GM20431 (cell line): ENCODE data around the gene EXOC3.
"Not testable (repeated sequence)": the region's sequence is repeated elsewhere in the genome, so short reads cannot be mapped to it uniquely, and the experiment has no call there.

Source experiments
- in situ Hi-C: fragments of 300-500 bp; cut with MseI, MboI; formaldehyde crosslinking; loops from one replicate; pipeline ENCODE4 v1.15.0; 2020; ENCODE audit warnings: low sequenced_read_pairs; ENCODE audit not compliant: unreplicated experiment

The EXOC3 gene

GRCh38 chr5:469752-470483 lies 26.9 kb downstream of the EXOC3 start:
- in situ Hi-C loops: no loop called here

DNA sequence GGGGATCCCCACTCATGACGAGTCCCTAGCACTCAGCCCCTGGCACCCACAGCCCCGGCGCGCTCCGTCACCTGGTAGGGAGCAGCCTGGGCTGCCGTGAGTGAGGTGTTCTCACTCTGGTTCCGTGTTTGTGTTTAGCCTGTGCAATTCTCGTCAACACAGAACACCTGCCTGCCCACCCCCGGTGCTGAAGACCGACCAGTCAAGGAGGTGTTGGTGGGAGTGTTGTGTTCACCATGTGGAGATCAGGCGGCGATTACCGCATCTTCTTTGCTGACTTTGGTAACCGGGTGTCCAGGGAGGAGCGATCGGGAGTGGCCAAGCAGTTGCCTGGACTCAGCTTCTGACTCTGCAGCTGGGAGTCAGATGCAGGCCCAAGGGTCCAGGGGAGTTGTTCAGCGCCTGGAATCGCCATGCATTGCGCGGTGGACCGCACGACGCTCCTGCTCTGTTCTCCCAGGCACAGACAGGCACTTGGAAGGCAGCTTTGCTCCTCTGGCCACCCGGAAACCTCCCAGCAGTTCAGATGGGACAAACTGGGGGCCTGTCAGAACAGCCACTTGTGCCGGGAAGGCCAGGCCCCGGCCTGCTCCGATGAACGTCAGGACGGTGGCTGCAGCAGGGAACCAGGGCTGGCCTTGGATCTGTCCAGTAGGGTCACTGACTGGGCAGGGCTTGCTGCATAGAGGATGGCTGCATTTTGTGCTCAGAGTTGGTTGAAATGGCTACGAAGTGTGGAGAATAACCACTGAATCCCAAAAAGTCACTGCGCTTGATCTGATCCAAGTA lies 28.2 kb downstream of the EXOC3 start:
- in situ Hi-C loops: no loop called here

DNA sequence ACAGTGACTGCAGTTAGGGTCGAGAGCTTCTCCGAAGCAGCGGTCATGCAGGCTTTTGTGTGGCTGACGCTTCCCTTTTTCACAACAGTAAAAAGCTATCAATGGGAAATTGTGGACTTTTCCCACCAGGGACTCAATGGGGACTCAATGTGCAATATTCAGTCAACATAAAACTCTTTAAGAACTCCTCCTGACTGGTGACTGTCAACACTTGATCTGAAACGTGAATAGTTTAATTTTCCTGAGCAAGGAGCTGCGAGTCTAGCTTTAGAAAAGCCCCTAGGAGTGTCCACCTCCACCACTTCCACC lies 28.7 kb downstream of the EXOC3 start:
- in situ Hi-C loops: no loop called here

DNA sequence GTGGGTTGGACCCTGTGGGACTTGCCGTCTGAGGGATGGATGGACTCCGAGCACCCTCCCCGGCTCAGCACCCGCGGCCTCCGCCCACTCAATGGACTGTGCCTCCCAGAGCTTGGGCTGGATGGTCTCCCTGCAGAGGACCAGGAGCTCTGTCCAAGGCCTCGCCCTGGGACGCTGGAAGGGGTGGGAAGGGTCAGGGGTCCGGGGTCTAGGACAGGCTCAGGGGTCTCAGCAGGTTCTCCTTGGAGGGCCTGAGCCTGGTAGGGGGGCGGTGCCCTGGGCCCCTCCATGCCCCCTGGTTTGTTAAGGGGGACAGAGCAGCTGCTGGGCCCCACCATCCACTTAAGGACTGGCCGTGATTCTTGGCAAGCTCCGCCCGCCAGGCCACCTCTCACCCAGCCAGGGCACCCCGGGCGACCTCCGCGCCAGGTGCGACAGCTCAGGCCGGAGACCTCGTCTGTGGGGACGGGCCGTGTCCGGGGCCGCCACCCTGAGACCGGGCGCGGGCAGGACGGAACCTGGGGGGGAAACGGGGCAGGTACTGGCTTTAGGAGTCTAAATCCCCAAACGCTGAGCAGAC lies 29.2 kb downstream of the EXOC3 start:
- in situ Hi-C loops: no loop called here

DNA sequence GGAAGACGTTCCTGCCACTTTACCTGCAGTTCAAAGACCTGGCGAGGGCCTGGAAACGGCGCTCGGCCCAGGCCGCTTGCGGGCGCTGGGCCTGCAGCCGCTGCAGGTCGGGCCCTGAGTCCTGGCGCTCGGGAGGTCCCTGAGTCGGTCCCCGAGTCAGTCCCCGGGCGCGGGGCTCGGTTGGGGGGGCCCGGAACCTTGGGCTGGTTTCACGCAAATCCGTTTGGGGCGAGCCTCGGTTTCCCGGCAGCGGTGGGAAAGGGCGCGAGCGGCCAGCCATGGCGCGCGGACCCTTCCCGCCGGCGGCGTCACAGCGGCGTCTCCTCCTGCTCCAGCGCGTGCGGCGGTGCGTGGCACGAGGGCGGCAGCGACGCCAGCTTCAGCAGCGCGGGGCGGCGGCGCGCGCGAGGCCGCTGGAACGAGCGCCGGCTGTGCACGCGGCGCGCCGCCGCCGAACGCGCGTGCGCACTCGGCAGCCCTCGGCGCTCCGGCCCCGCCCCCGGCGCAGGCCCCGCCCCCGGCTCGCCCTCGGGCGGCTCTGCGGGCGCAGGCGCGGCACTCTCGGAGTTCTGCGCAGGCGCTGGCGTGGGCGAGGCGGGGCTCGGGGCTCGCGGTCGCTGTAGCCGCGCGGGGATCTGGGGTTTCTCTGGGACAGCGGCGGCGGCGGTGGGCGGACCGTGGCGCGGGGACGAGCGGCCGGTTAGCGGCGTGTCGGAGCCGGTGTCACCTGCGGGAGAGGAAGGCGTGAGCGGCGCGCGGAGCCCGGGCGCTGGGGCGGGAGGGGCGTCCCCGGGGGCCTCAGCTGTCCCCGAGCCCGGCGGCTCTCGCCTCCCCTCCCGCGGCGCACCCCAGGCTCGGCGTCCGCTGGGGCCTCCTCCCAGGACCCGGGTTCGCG lies 29.9 kb downstream of the EXOC3 start:
- in situ Hi-C loops: no loop called here

DNA sequence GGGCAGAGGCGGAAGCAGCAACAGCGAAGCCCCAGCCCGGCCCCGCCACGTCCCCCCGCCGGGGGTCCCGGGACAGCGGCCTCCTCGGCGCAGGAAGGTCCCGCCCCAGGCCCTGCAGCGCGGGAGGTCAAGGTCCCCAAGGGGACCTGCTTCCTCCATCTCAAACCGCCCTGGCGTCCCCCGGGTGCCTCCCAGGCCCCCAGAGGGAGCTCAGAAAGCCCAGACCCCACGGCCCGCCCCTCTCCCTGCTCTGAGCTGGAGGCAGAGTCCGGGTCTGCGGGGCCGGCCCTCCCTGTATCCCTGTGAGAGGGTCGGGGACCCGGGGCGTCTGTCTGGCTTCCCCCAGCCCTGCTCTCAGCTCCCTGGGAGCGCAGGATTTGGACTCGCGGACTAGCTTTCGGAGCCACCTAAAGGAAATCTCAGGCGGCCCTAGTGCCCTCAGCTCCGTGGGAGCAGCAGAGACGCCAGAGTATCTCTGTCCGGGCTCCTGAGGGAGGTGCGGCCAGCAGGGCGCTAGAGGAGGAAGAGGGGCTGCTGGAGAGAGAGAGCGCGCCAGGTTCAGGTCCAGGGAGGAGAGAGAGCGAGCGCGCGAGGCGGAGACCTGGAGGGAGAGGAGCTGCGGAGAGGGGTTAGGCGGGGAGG lies 30.7 kb downstream of the EXOC3 start:
- in situ Hi-C loops: no loop called here

DNA sequence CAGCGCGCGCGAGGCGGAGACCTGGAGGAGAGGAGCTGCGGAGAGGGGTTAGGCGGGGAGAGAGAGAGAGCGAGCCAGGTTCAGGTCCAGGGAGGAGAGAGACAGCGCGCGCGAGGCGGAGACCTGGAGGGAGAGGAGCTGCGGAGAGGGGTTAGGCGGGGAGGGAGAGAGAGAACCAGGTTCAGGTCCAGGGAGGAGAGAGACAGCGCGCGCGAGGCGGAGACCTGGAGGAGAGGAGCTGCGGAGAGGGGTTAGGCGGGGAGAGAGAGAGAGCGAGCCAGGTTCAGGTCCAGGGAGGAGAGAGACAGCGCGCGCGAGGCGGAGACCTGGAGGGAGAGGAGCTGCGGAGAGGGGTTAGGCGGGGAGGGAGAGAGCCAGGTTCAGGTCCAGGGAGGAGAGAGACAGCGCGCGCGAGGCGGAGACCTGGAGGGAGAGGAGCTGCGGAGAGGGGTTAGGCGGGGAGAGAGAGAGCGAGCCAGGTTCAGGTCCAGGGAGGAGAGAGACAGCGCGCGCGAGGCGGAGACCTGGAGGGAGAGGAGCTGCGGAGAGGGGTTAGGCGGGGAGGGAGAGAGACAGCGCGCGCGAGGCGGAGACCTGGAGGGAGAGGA lies 31.4 kb downstream of the EXOC3 start:
- in situ Hi-C loops: not testable (repeated sequence)

DNA sequence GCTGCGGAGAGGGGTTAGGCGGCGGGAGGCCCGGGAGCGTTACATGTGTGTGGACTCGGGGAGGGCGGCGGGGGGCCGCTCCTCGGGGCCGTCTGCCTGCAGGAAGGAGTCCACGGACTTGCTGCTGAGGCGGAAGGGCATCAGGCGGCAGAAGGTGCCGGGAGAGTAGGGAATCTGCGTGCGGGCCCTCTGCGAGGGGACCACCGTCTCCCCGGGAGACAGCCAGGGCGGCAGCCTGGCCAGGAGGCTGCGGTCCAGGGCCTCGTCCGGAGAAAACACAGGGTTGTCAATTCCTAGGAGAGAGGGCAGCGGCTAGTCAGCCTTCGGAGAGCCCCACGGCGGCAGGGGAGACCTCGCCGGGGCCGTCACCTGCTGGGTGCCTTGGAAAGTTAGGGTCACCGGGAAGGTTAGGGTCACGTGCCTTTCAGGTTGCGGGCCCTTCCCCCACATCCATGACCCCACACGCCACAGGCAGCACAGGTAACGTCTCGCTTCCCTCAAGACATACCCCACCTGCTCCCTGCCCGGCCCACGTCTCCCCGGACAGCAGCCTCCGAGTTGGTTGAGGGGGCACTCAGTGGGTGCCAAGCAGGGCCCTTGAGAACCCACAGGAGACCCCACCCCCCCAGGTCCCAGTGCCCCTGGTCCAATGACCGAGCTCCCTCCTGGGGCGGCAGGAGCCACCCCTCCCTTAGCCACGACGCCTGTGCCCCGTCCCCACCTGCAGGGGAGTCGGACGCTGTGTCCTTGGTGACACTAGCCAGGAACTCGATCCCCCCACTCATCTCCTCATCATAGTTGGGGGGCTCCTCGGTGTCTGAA lies 32.1 kb downstream of the EXOC3 start:
- in situ Hi-C loops: no loop called here

DNA sequence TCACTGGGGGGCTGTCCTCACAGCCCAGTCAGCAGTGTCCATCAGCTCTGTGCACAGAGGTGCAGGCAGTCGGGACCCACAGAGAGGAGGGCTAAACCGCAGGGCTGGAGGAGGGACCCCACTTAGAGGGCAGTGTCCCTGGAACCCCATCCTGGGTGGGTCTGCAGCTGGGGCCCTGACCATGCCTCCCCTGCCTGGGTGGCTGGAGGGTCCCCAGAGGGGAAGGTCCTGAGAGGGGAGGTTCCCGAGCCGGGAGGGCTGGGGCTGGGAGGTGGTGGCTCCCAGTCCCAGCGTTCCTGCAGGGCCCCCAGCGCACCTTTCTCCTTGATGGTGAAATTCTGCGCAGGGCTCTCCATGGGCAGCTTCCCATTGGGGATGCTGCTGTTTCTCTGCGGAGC lies 32.7 kb downstream of the EXOC3 start:
- in situ Hi-C loops: no loop called here

DNA sequence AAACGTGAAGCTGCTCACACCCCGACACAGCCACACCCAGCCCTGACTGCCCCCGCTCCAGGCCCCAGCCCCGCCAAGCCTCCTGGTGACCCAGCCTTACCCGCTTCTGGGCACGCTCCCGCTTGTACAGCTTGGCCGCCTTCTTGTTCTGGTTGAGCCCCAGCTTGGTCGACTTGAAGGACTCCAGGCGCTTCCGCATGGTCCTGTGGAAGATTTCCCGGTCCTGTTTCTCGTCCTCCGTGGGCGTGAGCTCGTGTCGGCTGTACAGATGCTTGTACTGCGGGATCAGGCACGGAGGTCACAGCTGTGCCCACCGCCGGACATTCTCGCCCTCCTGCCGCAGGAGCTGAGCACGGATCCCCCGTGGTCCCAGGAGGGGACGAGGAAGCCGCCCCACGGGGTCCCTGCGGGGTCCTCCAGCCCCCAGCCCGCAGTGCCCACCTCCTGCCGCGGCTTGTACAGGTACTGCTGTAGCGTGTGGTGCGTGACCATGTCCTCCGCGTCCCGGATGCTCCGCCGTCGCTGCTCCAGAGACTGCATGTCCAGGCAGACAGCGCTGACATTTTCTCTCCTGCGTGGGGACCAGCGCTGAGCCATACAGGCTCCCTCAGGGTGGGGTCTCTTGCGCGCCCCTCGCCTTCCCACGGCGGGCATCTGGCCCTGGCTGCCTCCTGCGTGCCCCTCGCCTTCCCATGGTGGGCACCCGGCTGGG lies 33.3 kb downstream of the EXOC3 start:
- in situ Hi-C loops: no loop called here

- in situ Hi-C loops: no loop called here
Observed at GRCh38 chr5:476814-477175, 33.8 kb downstream of the EXOC3 start.

DNA sequence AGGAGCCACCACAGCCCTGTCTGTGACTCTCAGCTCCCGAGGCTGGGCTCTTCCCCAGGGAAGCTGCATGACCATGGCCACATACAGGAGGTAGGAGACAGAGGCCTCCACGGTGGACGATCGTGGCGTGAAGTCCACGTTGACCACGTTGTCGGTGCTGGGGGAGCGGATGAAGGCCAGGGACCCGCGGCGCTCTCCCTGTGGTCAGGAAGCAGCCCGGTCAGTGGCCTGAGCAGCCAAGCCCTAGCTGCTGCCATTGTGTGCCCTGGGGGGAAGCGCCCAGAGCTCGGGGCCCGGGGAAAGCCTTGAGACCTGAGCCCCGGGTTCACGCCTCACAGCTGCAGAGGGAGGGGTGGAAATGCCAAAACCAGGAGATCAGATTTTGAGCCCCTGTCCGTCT lies 34.3 kb downstream of the EXOC3 start:
- in situ Hi-C loops: no loop called here

GRCh38 chr5:477871-478270 lies 34.9 kb downstream of the EXOC3 start:
- in situ Hi-C loops: no loop called here

- in situ Hi-C loops: no loop called here
Observed at GRCh38 chr5:478369-478981, 35.5 kb downstream of the EXOC3 start.

DNA sequence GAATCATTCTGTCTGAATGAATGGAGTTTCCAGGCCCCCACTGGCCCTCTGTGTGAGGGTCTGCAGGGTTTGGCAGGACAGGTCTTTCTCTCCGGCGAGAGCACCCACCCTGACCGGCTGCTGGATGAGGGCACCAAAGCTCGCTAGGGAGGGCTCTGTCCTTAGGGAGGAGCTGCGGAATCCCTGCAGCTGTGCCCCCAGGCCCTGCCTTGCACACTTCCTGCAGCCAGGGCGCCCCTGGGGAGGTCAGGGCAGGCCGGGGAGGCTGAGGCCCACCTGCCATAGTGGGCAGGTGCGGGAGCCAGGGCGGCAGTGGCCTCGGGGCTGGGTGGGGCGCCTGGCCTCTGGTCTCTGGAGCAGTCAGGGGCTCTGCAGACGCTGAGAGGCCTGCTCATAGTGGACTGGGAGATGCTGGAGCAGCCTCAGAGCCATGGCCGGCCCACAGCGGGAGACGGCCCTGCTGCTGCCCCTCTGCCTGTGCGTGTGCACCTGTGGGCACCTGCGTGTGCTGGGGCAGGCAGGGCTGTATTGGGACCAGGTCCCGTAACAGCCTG lies 36.1 kb downstream of the EXOC3 start:
- in situ Hi-C loops: no loop called here

GRCh38 chr5:479566-480319 lies 36.8 kb downstream of the EXOC3 start:
- in situ Hi-C loops: no loop called here

GRCh38 chr5:481347-481746 lies 38.4 kb downstream of the EXOC3 start:
- in situ Hi-C loops: no loop called here
